Left lobe of liver (tissue), 2 donors: Measurements from ENCODE around the gene MYLK4. TPM values are rescaled to one million over a fixed set of nuclear protein-coding genes. Genes with fewer than 3 reads are reported as not detected.

Experiments
- ATAC-seq: fragments of 200-7000 bp; cut with Tn5 transposase; one replicate; pipeline ENCODE4 v1.9.1; 2020; ENCODE audit warnings: mild to moderate bottlenecking, moderate library complexity
- DNase-seq: peaks from one replicate; pipeline ENCODE4 v3.0.0-alpha.2; 2020; ENCODE audit warnings: low spot score
- total RNA-seq: library from RNA; stranded (reverse); gene quantifications from one replicate; pipeline ENCODE4 v1.2.1, GENCODE V29; 2021
- donor health status: DM: no; HTN: no; CAD: no; lungs with moderate emphysema.
- donor health status: DM: no; HTN: yes; CAD: no.

MYLK4 gene
- 0.25 TPM for total RNA-seq

- no peak for DNase-seq
Measured at GRCh38 chr6:2750832-2751231, at the start of gene MYLK4. TSS of gene MYLK4 (minus strand) at chr6:2750922. CDS start at chr6:2749294, 1,628 bp downstream.

GRCh38 chr6:2799936-2800527 lies 49.3 kb upstream of the MYLK4 start:
- DNase-seq (no peak), ATAC-seq (no peak)

More at GRCh38 chr6:2750832-2751231, at the start of gene MYLK4:
- ATAC-seq: no peak

DNA sequence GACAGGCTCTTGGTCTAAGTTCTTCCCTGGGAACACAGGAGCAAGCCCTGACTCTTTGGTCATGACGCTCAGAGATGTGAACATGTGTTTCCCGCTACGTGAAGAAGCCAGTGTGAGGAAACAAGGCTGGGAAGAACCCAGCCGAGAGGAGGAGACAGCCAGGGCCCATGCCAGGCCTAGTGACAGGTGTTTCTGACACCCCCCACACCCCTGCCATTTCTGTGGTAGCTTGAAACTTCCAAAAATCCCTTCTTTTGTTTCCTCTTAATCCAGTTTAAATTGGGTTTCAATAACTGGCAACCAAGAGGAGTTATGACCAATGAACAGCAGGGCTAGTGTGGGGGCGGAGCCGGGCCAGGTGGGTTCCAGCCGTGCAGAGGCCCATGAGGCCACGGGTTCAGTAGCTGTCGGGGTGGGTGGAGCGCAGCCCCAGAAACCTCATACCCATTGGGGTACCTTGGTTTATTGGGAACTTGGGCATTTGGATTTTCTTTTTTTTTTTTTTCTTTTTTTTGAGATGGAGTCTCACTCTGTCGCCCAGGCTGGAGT lies 47.9 kb upstream of the MYLK4 start:
- ATAC-seq (no peak), DNase-seq (no peak)

- DNase-seq (no peak), ATAC-seq (no peak)
Measured at GRCh38 chr6:2797564-2798031, 46.9 kb upstream of the MYLK4 start.

DNA sequence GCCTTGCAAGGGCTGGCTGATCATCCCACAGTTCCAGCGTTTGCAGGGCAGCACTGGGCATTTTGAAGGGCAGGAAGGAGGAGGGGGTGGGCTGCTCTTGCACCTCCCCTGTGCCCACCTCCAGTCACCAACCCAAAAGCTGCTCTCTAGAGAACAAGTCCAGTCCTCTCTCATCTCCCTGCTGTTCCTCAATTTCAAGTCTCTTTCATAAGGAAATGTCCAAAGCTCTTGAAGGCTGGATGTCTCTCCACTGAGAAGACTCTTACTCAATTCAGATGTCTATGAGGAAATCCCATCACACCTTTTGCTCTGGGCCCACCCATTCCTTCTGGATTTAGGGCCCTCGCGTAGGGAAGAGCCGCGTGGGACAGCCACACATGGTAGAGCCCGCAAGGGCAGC lies 46.1 kb upstream of the MYLK4 start:
- ATAC-seq (no peak), DNase-seq (no peak)

DNA sequence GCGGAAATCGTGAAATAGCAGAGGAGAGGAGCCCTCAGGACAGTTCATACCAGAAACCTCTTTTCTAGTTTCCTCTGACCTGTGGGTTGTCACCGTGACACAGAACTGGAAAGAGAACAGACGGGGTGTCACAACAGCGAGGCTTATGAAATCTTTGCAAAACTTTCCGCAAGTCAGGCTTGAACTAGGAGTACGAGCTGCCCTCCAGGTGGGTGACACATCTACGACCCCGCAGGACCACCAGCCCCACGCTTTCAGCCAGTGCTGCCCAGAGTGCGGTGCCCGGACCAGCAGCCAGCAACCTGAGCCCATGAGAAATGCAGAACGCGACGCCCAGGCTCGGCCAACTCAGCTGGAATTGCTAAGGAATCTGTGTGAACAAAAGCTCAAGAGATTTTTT lies 45.2 kb upstream of the MYLK4 start:
- peak; percentile 37 for ATAC-seq

DNA sequence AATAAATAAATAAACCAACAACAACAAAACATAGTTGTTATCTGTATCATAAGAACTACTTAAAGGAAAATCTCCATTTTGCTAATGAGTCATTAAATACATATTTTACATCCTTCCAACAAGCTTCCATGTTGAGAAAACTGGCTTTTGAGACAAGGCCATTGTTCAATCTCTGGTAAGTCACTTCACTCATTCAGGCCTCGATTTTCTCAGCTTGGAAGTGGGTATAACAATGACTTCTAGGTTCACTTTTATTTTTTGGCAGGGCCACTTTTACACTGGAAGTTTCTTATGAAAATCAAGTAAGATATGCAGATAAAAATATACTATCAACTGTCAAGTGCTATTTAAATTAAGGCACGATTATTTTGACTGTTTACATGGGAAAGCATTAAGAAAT lies 44.4 kb upstream of the MYLK4 start:
- ATAC-seq: no peak
- DNase-seq: no peak

More for the DNA sequence above, 45.2 kb upstream of the MYLK4 start:
- no peak for DNase-seq

DNA sequence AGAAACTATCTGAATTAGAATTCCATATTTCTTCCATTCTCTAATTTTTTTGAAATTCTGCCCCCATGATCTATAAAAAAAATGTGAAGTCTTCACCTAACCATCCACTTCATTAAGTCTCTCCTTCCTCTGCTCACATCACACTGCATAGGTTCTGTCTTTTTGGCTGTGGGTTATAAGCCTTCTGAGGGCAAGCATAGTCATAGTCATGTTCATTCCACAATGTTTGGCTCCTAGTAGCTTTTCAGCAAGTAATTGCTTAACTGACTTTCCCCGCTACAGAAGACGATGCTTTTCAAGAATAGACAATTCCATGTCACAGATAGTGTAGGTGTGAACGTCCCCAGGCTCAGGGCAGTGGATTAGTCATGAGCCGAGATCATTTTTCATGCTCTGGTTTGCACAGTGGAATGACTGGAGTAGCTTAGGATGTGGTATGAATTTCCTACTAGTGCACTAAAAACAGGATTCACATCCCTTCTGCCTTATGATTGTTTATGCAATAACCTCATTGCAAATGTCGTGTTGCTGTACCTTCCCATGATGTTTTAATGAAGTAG lies 43.5 kb upstream of the MYLK4 start:
- no peak for ATAC-seq
- no peak for DNase-seq

DNA sequence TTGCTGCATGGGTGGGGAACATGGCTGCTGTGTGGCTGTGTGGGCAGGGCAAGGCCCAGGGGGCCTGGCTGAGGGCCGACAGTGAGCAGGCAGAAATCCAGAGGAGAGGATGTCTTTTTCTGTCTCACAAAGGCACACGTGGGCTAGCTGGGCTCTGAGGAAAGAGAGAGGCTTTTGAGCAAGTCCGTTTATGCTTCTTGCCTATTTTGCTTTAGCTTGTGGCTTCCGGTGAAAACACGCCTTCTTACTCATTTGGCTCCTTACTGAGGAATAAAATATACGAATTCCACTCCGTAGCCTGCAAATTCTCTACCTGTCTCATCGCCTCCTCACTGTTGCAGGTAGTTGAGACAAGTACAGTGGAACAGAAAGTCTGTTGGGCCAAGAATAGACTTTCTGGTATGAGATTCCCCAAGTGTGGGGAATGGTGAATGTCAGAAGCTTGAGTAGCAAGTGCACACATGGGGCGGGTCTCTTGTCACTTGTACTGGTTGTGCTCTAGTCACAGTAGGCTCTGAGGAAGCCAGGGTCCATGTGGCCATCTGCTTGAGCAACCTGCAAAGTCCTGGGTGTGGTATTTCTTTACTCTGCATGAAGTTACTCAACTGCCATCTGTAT lies 42.9 kb upstream of the MYLK4 start:
- DNase-seq: no peak
- no peak for ATAC-seq

GRCh38 chr6:2792330-2793110 lies 41.8 kb upstream of the MYLK4 start:
- no peak for ATAC-seq
- no peak for DNase-seq

DNA sequence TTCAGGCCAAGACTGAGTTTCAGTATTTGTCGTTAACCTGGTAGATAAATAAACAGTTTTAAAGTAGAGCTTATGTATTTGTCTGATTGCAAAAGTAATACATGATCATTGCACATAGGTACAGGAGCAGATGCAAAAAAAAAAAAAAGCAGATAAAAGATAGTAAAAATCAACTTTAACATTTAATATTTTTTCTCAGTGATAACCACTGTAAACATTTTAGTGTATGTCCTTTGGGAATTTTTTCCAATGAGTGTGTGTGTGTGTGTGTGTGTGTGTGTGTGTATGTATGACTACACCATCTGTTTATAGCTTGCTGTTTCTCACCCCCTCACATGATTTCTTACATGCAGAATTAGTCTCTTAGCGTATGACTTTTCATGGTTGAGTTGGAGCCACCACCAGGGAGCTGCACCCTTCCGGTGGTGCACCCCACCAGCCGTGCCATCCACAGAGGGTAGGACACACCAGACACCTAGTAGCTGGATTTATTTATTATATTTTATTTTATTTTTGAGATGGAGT lies 40.8 kb upstream of the MYLK4 start:
- ATAC-seq: no peak
- DNase-seq: no peak

DNA sequence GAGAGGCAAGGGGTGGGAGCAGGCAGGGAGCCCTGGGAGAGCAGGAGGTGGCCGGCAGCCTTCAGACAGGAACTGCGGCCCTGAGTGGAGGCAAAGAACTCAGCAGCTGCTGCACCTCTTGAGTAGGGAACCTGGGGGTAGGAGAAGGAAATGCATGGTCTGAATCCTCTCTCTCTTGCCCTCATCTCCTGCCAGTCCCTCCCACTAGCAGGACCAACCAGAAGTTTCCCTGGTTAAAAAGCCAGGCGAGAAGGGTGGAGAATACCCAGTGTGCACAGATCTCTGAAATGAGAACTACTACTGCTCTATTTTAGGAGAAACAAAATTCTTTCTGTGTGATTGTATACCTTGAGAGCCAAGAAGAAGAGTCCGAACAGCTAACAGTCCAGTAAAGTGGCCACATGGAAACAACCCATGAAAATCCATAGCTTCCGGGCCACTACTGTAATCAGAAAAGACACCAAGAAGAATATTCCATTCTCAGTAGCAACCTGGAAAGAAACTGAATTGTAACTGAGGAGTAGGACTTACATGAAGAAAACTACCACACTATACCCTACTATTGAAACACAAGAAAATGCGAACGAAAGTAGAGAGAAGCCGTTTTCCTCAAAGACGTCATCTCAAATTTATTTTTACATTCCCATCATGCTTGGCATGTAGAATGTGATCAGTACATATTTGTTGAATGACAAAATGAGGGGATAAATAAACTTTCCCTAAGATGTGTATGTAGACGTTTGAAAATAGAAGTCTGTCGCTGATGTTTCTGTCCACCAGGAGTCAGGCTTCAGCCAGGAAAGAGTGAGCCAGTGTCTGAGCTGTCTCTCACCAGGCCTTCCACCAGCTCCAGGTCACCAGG lies 40.1 kb upstream of the MYLK4 start:
- DNase-seq (no peak), ATAC-seq (peak; percentile 97)

DNA sequence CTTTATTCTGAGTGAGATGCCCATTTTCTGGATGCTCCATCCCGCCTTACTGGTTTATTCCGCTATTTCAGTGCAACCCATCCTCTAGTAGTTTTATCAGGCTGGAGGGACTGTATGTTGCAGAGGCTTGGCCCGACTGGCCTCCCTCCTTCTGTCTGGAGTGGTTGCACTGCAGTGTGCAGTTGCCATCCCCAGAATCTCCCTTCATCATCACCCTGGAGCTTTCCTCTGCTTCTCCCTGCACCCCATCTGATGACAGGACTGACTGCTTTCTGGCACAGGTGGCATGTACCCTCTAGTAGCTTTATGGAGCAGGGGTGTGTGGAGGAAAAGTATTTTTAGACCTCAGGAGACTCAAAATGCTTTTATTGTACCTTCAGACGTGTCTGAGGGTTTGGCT lies 35.5 kb upstream of the MYLK4 start:
- DNase-seq: no peak
- no peak for ATAC-seq

GRCh38 chr6:2784930-2785329 lies 34.2 kb upstream of the MYLK4 start:
- no peak for DNase-seq
- ATAC-seq: no peak

DNA sequence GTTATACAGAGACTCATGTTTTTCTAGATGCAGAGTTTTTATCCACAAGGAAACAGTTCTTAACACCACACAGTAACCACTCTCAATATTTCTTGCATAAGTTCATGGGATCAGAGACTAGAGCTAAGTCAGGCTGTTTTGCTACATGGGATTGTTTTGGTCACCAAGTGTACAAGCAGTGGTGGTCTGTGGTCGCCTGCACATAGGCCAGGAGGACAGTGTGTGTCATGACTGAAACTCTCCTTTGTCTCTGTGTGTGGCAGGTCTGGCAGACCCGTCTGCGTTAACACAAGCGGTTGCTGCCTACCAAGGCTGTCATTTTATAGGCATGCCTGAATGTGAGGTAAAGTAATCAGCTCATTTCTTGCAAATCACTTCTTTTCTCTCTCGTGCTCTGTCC lies 33.3 kb upstream of the MYLK4 start:
- DNase-seq (no peak), ATAC-seq (no peak)

- DNase-seq: no peak
Measured at GRCh38 chr6:2783188-2783963, 32.7 kb upstream of the MYLK4 start.

DNA sequence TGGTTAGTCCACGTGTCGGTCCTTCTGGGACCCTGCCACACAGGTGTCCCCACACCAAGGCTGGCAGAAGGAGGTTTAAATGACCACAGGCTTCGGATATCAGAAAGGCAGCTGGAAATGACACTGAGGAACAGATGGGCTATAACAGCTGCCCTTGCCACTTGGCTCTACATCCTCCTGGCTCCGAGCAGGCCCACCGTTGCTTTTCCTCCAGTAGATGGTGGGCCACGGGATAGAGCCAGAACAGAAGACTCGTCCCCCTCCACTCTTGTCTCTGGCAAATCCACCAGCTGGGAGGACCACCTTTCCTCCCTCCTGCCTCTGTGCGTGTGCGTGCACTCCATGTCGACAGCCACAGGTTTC lies 32.1 kb upstream of the MYLK4 start:
- no peak for DNase-seq
- ATAC-seq: no peak

More at GRCh38 chr6:2783188-2783963, 32.7 kb upstream of the MYLK4 start:
- no peak for ATAC-seq

DNA sequence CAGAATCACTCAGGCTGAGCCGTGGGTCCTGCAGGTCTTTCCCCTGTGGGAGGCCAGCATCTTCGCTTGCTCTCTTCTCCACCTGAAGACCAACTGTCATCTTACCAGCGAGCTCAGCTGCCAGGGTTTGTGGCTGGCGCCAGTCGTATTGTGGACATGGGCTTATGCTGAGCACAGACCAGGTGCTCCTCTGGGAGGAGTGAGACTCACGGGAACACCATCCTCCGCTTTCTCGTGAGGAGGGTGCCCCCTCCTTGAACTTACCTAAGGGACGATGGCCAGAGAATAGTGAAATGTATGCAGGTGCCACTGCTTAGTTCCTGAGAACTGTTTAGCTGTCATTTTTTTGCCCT lies 31.6 kb upstream of the MYLK4 start:
- DNase-seq: no peak
- no peak for ATAC-seq

- DNase-seq (no peak), ATAC-seq (no peak)
Measured at GRCh38 chr6:2781685-2782355, 31.1 kb upstream of the MYLK4 start.
